Neural cell (in vitro differentiated cells): ENCODE data around the gene KRT80. TPM values are rescaled to one million over a fixed set of nuclear protein-coding genes. Genes with fewer than 3 reads are reported as not detected.

Source experiments
- H2AFZ ChIP-seq: fragments of 200-600, 300-800 bp; sonication (generic), shearing (Covaris generic); 2 replicates; pipeline ENCODE4 v1.6.0; 2014; ENCODE audit warnings: low read depth, mild to moderate bottlenecking, antibody characterized with exemption, low read length, moderate library complexity
- H3F3A ChIP-seq: fragments of 200-600 bp; shearing (Covaris generic); 2 replicates; pipeline ENCODE4 v1.6.1; 2016; ENCODE audit warnings: mild to moderate bottlenecking, moderate library complexity, mixed read lengths, antibody characterized with exemption, low read length; ENCODE audit not compliant: insufficient read depth, poor library complexity, severe bottlenecking
- H3K27ac ChIP-seq: fragments of 200-600, 300-800 bp; sonication (generic), shearing (Covaris generic); 2 replicates; pipeline ENCODE4 v1.5.1; 2014; ENCODE audit warnings: mild to moderate bottlenecking, low read length, moderate library complexity
- H3K27me3 ChIP-seq: fragments of 300-800, 200-600 bp; sonication (generic), shearing (Covaris generic); 2 replicates; pipeline ENCODE4 v1.6.0; 2014; ENCODE audit warnings: mild to moderate bottlenecking, low read depth, low read length, moderate library complexity; ENCODE audit not compliant: insufficient read depth
- H3K36me3 ChIP-seq: fragments of 300-800, 200-600 bp; sonication (generic), shearing (Covaris generic); 2 replicates; pipeline ENCODE4 v1.5.1; 2014; ENCODE audit warnings: mild to moderate bottlenecking, antibody characterized with exemption, low read length, moderate library complexity; ENCODE audit not compliant: insufficient read depth
- H3K4me2 ChIP-seq: fragments of 300-800, 200-600 bp; sonication (generic), shearing (Covaris generic); 2 replicates; pipeline ENCODE4 v1.6.0; 2014; ENCODE audit warnings: mild to moderate bottlenecking, low read length
- H3K4me3 ChIP-seq: fragments of 300-800, 200-600 bp; sonication (generic), shearing (Covaris generic); 2 replicates; pipeline ENCODE4 v1.5.1; 2014; ENCODE audit warnings: mild to moderate bottlenecking, low read length, moderate library complexity
- H3K79me2 ChIP-seq: fragments of 200-600 bp; shearing (Covaris generic); replicated peaks from 2 replicates; pipeline ENCODE4 v1.6.0; 2014; ENCODE audit warnings: mild to moderate bottlenecking, low read length, moderate library complexity; ENCODE audit not compliant: insufficient read depth
- H3K9ac ChIP-seq: fragments of 300-800, 200-600 bp; sonication (generic), shearing (Covaris generic); 2 replicates; pipeline ENCODE4 v1.6.1; 2016; ENCODE audit warnings: mild to moderate bottlenecking, low read length, mixed read lengths
- H3K9me2 ChIP-seq: fragments of 200-600 bp; shearing (Covaris generic); 2 replicates; pipeline ENCODE4 v1.6.1; 2016; ENCODE audit warnings: mild to moderate bottlenecking, low read length, mixed read lengths; ENCODE audit not compliant: insufficient read depth
- H3K9me3 ChIP-seq: fragments of 200-600, 300-800 bp; sonication (generic), shearing (Covaris generic); 2 replicates; pipeline ENCODE4 v1.6.1; 2016; ENCODE audit warnings: mild to moderate bottlenecking, mixed run types, low read length, moderate library complexity, mixed read lengths
- H4K20me1 ChIP-seq: fragments of 200-600 bp; shearing (Covaris generic); 2 replicates; pipeline ENCODE4 v1.6.1; 2016; ENCODE audit warnings: mild to moderate bottlenecking, mixed run types; ENCODE audit not compliant: insufficient read depth
- CTCF ChIP-seq: fragments of 450-650 bp; IDR thresholded peaks from 2 replicates; pipeline ENCODE4 v1.5.1; 2014; ENCODE audit warnings: antibody characterized with exemption, mild to moderate bottlenecking, moderate library complexity; ENCODE audit not compliant: poor library complexity, severe bottlenecking
- EP300 ChIP-seq: fragments of 450-650 bp; conservative IDR thresholded peaks from 2 replicates; pipeline ENCODE4 v1.6.1; 2014; ENCODE audit warnings: antibody characterized with exemption, mild to moderate bottlenecking, moderate library complexity; ENCODE audit not compliant: poor library complexity, severe bottlenecking
- EZH2 ChIP-seq: fragments of 200-600, 300-800 bp; shearing (Covaris generic), sonication (generic); IDR thresholded peaks from 2 replicates; pipeline ENCODE4 v1.6.1; 2014; ENCODE audit warnings: antibody characterized with exemption, low read length, borderline replicate concordance, mild to moderate bottlenecking; ENCODE audit not compliant: insufficient read depth, poor library complexity, severe bottlenecking
- MXI1 ChIP-seq: fragments of 450-650 bp; conservative IDR thresholded peaks from 2 replicates; pipeline ENCODE4 v1.6.1; 2014; ENCODE audit warnings: antibody characterized with exemption, mild to moderate bottlenecking; ENCODE audit not compliant: poor library complexity, severe bottlenecking
- POLR2AphosphoS5 ChIP-seq: IDR thresholded peaks from 2 replicates; pipeline ENCODE4 v1.6.1; 2012
- RAD21 ChIP-seq: fragments of 450-650 bp; conservative IDR thresholded peaks from 2 replicates; pipeline ENCODE4 v1.6.1; 2014; ENCODE audit warnings: antibody characterized with exemption, mild to moderate bottlenecking, moderate library complexity
- REST ChIP-seq: IDR thresholded peaks from 2 replicates; pipeline ENCODE4 v1.6.1; 2012; ENCODE audit warnings: borderline replicate concordance
- SMC3 ChIP-seq: fragments of 450-650 bp; conservative IDR thresholded peaks from 2 replicates; pipeline ENCODE4 v1.6.1; 2014; ENCODE audit warnings: antibody characterized with exemption, mild to moderate bottlenecking, moderate library complexity; ENCODE audit not compliant: poor library complexity
- TAF1 ChIP-seq: IDR thresholded peaks from 2 replicates; pipeline ENCODE4 v1.6.1; 2012; ENCODE audit warnings: low read depth
- polyA plus RNA-seq: library from polyadenylated mRNA; depleted of rRNA; stranded (reverse); fragments of >200 nt; gene quantifications from 2 replicates; pipeline ENCODE4 v1.2.3, GENCODE V29; 2014

Gene KRT80
- polyA plus RNA-seq, 1 donor from 2014 or later = not detected

- no peaks in the 10 kb centered on the region for H3F3A ChIP-seq
- no peak overlapping the region for H3K9ac ChIP-seq
- no peaks in the 10 kb centered on the region for H3K9me2 ChIP-seq
- H3K9me3 ChIP-seq = no peaks in the 10 kb centered on the region
- no peaks in the 10 kb centered on the region for H3K79me2 ChIP-seq
- H3K4me2 ChIP-seq = no peak overlapping the region
- no peaks in the 10 kb centered on the region for H3K27me3 ChIP-seq
- no peak for TF ChIP-seq SMC3
- TF ChIP-seq REST = no peak
- TF ChIP-seq POLR2AphosphoS5 = no peak
- H2AFZ ChIP-seq = no peak overlapping the region
- no peak overlapping the region for H3K27ac ChIP-seq
- H3K36me3 ChIP-seq = no peaks in the 10 kb centered on the region
- H4K20me1 ChIP-seq = no peaks in the 10 kb centered on the region
- no peak overlapping the region for H3K4me3 ChIP-seq
Measured at GRCh38 chr12:52187206-52187605, 4.6 kb downstream of the KRT80 start.

- no peak overlapping the region for H2AFZ ChIP-seq
- H3K79me2 ChIP-seq = no peaks in the 10 kb centered on the region
- no peak overlapping the region for H3K27ac ChIP-seq
- H3K9ac ChIP-seq = no peak overlapping the region
- H3K9me2 ChIP-seq = no peaks in the 10 kb centered on the region
- no peaks in the 10 kb centered on the region for H3K27me3 ChIP-seq
- no peaks in the 10 kb centered on the region for H3F3A ChIP-seq
- no peak for TF ChIP-seq MXI1
- TF ChIP-seq EP300 = no peak
- no peak for TF ChIP-seq REST
- TF ChIP-seq EZH2 = no peak
- no peak for TF ChIP-seq SMC3
- TF ChIP-seq TAF1 = no peak
- no peak for TF ChIP-seq RAD21
- no peak for TF ChIP-seq CTCF
- TF ChIP-seq POLR2AphosphoS5 = no peak
- H3K9me3 ChIP-seq = no peaks in the 10 kb centered on the region
- no peak overlapping the region for H3K4me3 ChIP-seq
- H3K4me2 ChIP-seq = no peak overlapping the region
- no peaks in the 10 kb centered on the region for H3K36me3 ChIP-seq
- H4K20me1 ChIP-seq = no peaks in the 10 kb centered on the region
Measured at GRCh38 chr12:52186118-52186840, 5.5 kb downstream of the KRT80 start.
